ENCODE data around the gene MAP4K2.

DNA sequence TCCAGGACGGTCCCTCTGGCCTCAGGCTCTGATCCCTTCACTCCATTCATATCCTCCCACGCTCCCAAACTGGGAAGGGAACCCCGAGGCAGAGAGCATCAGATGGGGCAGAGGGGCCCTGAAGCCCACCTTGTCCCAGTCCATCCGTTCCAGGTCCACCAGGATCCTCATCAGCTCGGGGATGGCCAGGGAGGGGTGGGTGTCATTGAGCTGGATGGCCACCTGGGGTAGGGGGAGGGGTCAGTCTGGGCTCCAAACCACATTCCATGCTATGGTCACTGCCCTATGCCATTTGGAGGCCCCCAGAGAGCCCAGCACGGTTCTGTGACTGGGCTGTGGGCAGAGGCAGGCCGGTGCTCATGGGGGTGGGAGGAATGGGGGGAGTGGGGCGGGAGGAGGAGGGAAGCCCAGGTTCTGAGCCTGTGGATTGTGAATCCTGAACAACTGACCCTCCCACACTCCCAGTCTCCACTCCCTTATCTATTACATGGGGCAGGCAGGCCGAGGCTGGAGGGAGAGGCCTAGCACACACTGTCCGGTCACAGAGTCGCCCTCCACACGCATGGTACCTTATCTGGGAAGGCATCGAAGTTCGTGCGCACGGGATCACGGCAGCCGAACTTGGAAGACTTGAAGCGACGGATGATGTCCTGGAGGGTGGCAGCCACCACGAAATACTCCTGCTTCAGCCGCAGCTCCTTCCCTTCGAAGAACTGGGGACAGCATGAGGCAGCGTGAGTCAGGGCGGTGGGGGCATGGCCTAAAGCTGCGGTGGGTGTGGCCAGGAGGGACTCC is 48.7 kb downstream of the MAP4K2 start:
- no peak for TF ChIP-seq EZH2 (optimal IDR thresholded peaks at IDR 0.05; ENCODE audit: low read depth, low read length)
- TF ChIP-seq, protein P1, sequence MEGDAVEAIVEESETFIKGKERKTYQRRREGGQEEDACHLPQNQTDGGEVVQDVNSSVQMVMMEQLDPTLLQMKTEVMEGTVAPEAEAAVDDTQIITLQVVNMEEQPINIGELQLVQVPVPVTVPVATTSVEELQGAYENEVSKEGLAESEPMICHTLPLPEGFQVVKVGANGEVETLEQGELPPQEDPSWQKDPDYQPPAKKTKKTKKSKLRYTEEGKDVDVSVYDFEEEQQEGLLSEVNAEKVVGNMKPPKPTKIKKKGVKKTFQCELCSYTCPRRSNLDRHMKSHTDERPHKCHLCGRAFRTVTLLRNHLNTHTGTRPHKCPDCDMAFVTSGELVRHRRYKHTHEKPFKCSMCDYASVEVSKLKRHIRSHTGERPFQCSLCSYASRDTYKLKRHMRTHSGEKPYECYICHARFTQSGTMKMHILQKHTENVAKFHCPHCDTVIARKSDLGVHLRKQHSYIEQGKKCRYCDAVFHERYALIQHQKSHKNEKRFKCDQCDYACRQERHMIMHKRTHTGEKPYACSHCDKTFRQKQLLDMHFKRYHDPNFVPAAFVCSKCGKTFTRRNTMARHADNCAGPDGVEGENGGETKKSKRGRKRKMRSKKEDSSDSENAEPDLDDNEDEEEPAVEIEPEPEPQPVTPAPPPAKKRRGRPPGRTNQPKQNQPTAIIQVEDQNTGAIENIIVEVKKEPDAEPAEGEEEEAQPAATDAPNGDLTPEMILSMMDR (IDR thresholded peaks at IDR 0.05; ENCODE audit: low read length), result no peak

Data from MM.1S (cell line).